Liver (tissue), 9 donors: ENCODE results near the gene KCNN3. TPM values are rescaled to one million over a fixed set of nuclear protein-coding genes. Genes with fewer than 3 reads are reported as not detected.

Source experiments
- DNase-seq: peaks from one replicate; pipeline ENCODE4 v3.0.0-alpha.2; 2017; ENCODE audit warnings: low spot score
- H3K27ac ChIP-seq, 2 donors: one replicate each; pipeline ENCODE4 v1.7.0; 2013; ENCODE audit warnings: inconsistent platforms in 2 of 2, low read length in 2 of 2, control low read depth in 1 of 2, low read depth in 1 of 2, mild to moderate bottlenecking in 1 of 2
- H3K27me3 ChIP-seq, 4 donors: one replicate each; pipeline versions ENCODE4 v1.6.1 to v1.7.0; 2013; ENCODE audit warnings: low read length in 3 of 4, inconsistent platforms in 1 of 4, mild to moderate bottlenecking in 1 of 4, moderate library complexity in 1 of 4; ENCODE audit not compliant: control insufficient read depth in 4 of 4, insufficient read depth in 4 of 4
- H3K36me3 ChIP-seq, 4 donors: one replicate each; pipeline versions ENCODE4 v1.6.1 to v1.7.0; 2013; ENCODE audit warnings: low read length in 3 of 4, mild to moderate bottlenecking in 3 of 4, low read depth in 1 of 4, moderate library complexity in 1 of 4; ENCODE audit not compliant: control insufficient read depth in 4 of 4, insufficient read depth in 3 of 4
- H3K4me1 ChIP-seq, 4 donors: one replicate each; pipeline versions ENCODE4 v1.6.1 to v1.7.0; 2013; ENCODE audit warnings: low read length in 3 of 4, mild to moderate bottlenecking in 3 of 4, moderate library complexity in 1 of 4; ENCODE audit not compliant: control insufficient read depth in 4 of 4, insufficient read depth in 4 of 4
- H3K4me3 ChIP-seq, 3 donors: one replicate each; pipeline versions ENCODE4 v1.6.1 to v1.7.0; 2013; ENCODE audit warnings: low read length in 3 of 3, control low read depth in 1 of 3, low read depth in 1 of 3, mild to moderate bottlenecking in 1 of 3
- H3K9ac ChIP-seq, 2 donors: one replicate each; pipeline ENCODE4 v1.7.0; 2013; ENCODE audit warnings: low read length in 2 of 2, mild to moderate bottlenecking in 2 of 2, moderate library complexity in 2 of 2, control low read depth in 1 of 2, low read depth in 1 of 2
- H3K9me3 ChIP-seq, 4 donors: one replicate each; pipeline versions ENCODE4 v1.6.1 to v1.7.0; 2013; ENCODE audit warnings: low read length in 3 of 4; ENCODE audit not compliant: control insufficient read depth in 4 of 4
- EGR1 ChIP-seq, 2 donors: IDR thresholded peaks; 2 replicates each; pipeline ENCODE4 v1.6.1; 2016 to 2018; ENCODE audit warnings: antibody characterized with exemption in 2 of 2, low read depth in 2 of 2
- FOXA1 ChIP-seq: IDR thresholded peaks from 2 replicates; pipeline ENCODE4 v1.6.1; 2016; ENCODE audit warnings: antibody characterized with exemption
- FOXA2 ChIP-seq: IDR thresholded peaks from 2 replicates; pipeline ENCODE4 v1.6.1; 2016; ENCODE audit warnings: antibody characterized with exemption
- GABPA ChIP-seq, 2 donors: IDR thresholded peaks in 1 of 2; conservative IDR thresholded peaks in 1 of 2; 2 replicates each; pipeline ENCODE4 v1.6.1; 2016; ENCODE audit warnings: antibody characterized with exemption in 2 of 2, mild to moderate bottlenecking in 1 of 2, moderate library complexity in 1 of 2
- HNF4A ChIP-seq, 2 donors: conservative IDR thresholded peaks; 2 replicates each; pipeline ENCODE4 v1.6.1; 2016; ENCODE audit warnings: antibody characterized with exemption in 2 of 2, mild to moderate bottlenecking in 2 of 2
- HNF4G ChIP-seq: IDR thresholded peaks from 2 replicates; pipeline ENCODE4 v1.6.1; 2016; ENCODE audit warnings: antibody characterized with exemption
- JUND ChIP-seq, 2 donors: IDR thresholded peaks; 2 replicates each; pipeline ENCODE4 v1.6.1; 2016; ENCODE audit warnings: antibody characterized with exemption in 2 of 2
- NR2F2 ChIP-seq: IDR thresholded peaks from 2 replicates; pipeline ENCODE4 v1.6.1; 2016; ENCODE audit warnings: antibody characterized with exemption
- RAD21 ChIP-seq, 2 donors: IDR thresholded peaks; 2 replicates each; pipeline ENCODE4 v1.6.1; 2016; ENCODE audit warnings: antibody characterized with exemption in 2 of 2, mild to moderate bottlenecking in 2 of 2
- RXRA ChIP-seq, 2 donors: IDR thresholded peaks; 2 replicates each; pipeline ENCODE4 v1.6.1; 2017 to 2018; ENCODE audit warnings: antibody characterized with exemption in 2 of 2, mild to moderate bottlenecking in 1 of 2
- SP1 ChIP-seq: IDR thresholded peaks from 2 replicates; pipeline ENCODE4 v1.6.1; 2018; ENCODE audit warnings: antibody characterized with exemption, mild to moderate bottlenecking
- TAF1 ChIP-seq: conservative IDR thresholded peaks from 2 replicates; pipeline ENCODE4 v1.6.1; 2016; ENCODE audit warnings: antibody characterized with exemption, mild to moderate bottlenecking
- YY1 ChIP-seq: IDR thresholded peaks from 2 replicates; pipeline ENCODE4 v1.6.1; 2016; ENCODE audit warnings: antibody characterized with exemption, mild to moderate bottlenecking
- ZBTB33 ChIP-seq: IDR thresholded peaks from 2 replicates; pipeline ENCODE4 v1.6.1; 2016; ENCODE audit warnings: antibody characterized with exemption
- WGBS: extraction: QIAGEN DNeasy Blood & Tissue Kit; methylation state at CpG from one replicate; pipeline ENCODE4 v1.1.7; 2013; 5-methylcytosine and 5-hydroxymethylcytosine counted together
- polyA plus RNA-seq, 2 donors: library from polyadenylated mRNA; stranded (reverse) in 1 of 2; unstranded in 1 of 2; fragments of 200-250 nt in 1 of 2; fragments of >200 nt in 1 of 2; fragmentation: Nextera tagmentation in 1 of 2; extraction: Ambion mirVana in 1 of 2; gene quantifications; one replicate each; pipeline versions ENCODE4 v1.2.1 to v1.2.3, GENCODE V29; 2013 to 2015
- total RNA-seq, 2 donors: library from RNA; depleted of rRNA; stranded (reverse); fragments of >200 nt; gene quantifications; one replicate each; pipeline ENCODE4 v1.2.3, GENCODE V29; 2014
- TF ChIP-seq, protein P1 (sequence below): IDR thresholded peaks from 2 replicates; pipeline ENCODE4 v1.6.1; 2016; ENCODE audit warnings: antibody characterized with exemption, mild to moderate bottlenecking
- TF ChIP-seq, protein P2 (sequence below): fragments of 150-350 bp; IDR thresholded peaks from 2 replicates; pipeline ENCODE4 v1.5.1; 2017; ENCODE audit warnings: improper control_type of control experiment, low read depth, low read length; ENCODE audit not compliant: missing input control
- TF ChIP-seq, protein P3 (sequence below): IDR thresholded peaks from 2 replicates; pipeline ENCODE4 v1.6.1; 2016; ENCODE audit warnings: antibody characterized with exemption
- TF ChIP-seq, protein P4 (sequence below): IDR thresholded peaks from 2 replicates; pipeline ENCODE4 v1.6.1; 2016; ENCODE audit warnings: antibody characterized with exemption
- donor health status: healthy.
- donor health status: healthy.
- donor health status: healthy.
- donor health status: healthy.
- donor health status: healthy.

KCNN3 gene
- total and polyA plus RNA-seq, 4 donors = 0.09 to 0.68 (median 0.15) TPM

GRCh38 chr1:154664331-154665002 lies 205.6 kb downstream of the KCNN3 start:
- TF ChIP-seq, protein P1, sequence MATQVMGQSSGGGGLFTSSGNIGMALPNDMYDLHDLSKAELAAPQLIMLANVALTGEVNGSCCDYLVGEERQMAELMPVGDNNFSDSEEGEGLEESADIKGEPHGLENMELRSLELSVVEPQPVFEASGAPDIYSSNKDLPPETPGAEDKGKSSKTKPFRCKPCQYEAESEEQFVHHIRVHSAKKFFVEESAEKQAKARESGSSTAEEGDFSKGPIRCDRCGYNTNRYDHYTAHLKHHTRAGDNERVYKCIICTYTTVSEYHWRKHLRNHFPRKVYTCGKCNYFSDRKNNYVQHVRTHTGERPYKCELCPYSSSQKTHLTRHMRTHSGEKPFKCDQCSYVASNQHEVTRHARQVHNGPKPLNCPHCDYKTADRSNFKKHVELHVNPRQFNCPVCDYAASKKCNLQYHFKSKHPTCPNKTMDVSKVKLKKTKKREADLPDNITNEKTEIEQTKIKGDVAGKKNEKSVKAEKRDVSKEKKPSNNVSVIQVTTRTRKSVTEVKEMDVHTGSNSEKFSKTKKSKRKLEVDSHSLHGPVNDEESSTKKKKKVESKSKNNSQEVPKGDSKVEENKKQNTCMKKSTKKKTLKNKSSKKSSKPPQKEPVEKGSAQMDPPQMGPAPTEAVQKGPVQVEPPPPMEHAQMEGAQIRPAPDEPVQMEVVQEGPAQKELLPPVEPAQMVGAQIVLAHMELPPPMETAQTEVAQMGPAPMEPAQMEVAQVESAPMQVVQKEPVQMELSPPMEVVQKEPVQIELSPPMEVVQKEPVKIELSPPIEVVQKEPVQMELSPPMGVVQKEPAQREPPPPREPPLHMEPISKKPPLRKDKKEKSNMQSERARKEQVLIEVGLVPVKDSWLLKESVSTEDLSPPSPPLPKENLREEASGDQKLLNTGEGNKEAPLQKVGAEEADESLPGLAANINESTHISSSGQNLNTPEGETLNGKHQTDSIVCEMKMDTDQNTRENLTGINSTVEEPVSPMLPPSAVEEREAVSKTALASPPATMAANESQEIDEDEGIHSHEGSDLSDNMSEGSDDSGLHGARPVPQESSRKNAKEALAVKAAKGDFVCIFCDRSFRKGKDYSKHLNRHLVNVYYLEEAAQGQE = no peak
- TF ChIP-seq NR2F2 (no peak), RAD21 (IDR thresholded peaks at IDR 0.05) (no peak), FOXA2 (no peak), YY1 (no peak), JUND (IDR thresholded peaks at IDR 0.05) (no peak), TAF1 (no peak), SP1 (no peak), EGR1 (IDR thresholded peaks at IDR 0.05; ENCODE audit: low read depth in 2 of 2) (no peak), FOXA1 (no peak), ZBTB33 (no peak), RXRA (IDR thresholded peaks at IDR 0.05) (no peak), GABPA (IDR thresholded peaks at IDR 0.05 in 1 of 2, conservative IDR thresholded peaks at IDR 0.05 in 1 of 2) (no peak), HNF4G (no peak), HNF4A (conservative IDR thresholded peaks at IDR 0.05) (no peak)
- TF ChIP-seq, protein P2, sequence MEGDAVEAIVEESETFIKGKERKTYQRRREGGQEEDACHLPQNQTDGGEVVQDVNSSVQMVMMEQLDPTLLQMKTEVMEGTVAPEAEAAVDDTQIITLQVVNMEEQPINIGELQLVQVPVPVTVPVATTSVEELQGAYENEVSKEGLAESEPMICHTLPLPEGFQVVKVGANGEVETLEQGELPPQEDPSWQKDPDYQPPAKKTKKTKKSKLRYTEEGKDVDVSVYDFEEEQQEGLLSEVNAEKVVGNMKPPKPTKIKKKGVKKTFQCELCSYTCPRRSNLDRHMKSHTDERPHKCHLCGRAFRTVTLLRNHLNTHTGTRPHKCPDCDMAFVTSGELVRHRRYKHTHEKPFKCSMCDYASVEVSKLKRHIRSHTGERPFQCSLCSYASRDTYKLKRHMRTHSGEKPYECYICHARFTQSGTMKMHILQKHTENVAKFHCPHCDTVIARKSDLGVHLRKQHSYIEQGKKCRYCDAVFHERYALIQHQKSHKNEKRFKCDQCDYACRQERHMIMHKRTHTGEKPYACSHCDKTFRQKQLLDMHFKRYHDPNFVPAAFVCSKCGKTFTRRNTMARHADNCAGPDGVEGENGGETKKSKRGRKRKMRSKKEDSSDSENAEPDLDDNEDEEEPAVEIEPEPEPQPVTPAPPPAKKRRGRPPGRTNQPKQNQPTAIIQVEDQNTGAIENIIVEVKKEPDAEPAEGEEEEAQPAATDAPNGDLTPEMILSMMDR = no peak
- TF ChIP-seq, protein P3, sequence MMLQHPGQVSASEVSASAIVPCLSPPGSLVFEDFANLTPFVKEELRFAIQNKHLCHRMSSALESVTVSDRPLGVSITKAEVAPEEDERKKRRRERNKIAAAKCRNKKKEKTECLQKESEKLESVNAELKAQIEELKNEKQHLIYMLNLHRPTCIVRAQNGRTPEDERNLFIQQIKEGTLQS = no peak
- TF ChIP-seq, protein P4, sequence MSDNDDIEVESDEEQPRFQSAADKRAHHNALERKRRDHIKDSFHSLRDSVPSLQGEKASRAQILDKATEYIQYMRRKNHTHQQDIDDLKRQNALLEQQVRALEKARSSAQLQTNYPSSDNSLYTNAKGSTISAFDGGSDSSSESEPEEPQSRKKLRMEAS = no peak
- no peak overlapping the region for H3K27ac ChIP-seq
- WGBS = 72% methylated on average over 3 of the region's 3 CpGs
- no peak overlapping the region for H3K9ac ChIP-seq
- H3K4me3 ChIP-seq = no peak overlapping the region
- no peaks in the 10 kb centered on the region for H3K4me1 ChIP-seq
- H3K36me3 ChIP-seq = no peaks in the 10 kb centered on the region
- DNase-seq = no peak
- no peaks in the 10 kb centered on the region for H3K27me3 ChIP-seq
- no peaks in the 10 kb centered on the region for H3K9me3 ChIP-seq
